ENCODE data around the gene PSAPL1. TPM values are rescaled to one million over a fixed set of nuclear protein-coding genes. Genes with fewer than 3 reads are reported as not detected.

The PSAPL1 gene
- total RNA-seq, 1 experiment from 2014 or later, result 0.15 TPM

GRCh38 chr4:7428261-7429068 is 6.3 kb downstream of the PSAPL1 start:
- TF ChIP-seq EZH2 (IDR thresholded peaks at IDR 0.05; ENCODE audit: low read depth) (no peak), CTCF (conservative IDR thresholded peaks at IDR 0.05) (no peak)
- CTCF ChIA-PET, result no interaction called here

GRCh38 chr4:7427831-7428260 is 6.9 kb downstream of the PSAPL1 start:
- Histone ChIP-seq H3K9me2 (ENCODE audit: insufficient read depth) (no peaks in the 10 kb centered on the region), H3K9me3 (ENCODE audit: insufficient read depth, low read depth) (no peaks in the 10 kb centered on the region), H3K4me1 (replicated peaks; ENCODE audit: insufficient read depth) (peaks cover 18% of the 10 kb centered on the region), H4K20me1 (ENCODE audit: insufficient read depth) (peaks cover 2% of the 10 kb centered on the region; the same call in 1 of the 2 replicates), H3K4me3 (no peak overlapping the region), H3K79me2 (ENCODE audit: low read depth) (no peaks in the 10 kb centered on the region), H2AFZ (no peak overlapping the region), H3K36me3 (ENCODE audit: low read depth) (no peaks in the 10 kb centered on the region), H3K4me2 (no peak overlapping the region), H3F3A (ENCODE audit: insufficient read depth, low read depth) (peaks cover 7% of the 10 kb centered on the region; the same call in 1 of the 2 replicates), H3K27me3 (ENCODE audit: insufficient read depth, low read depth) (no peaks in the 10 kb centered on the region), H3K27ac (no peak overlapping the region)
- ChIA-PET CTCF (no interaction called here), POLR2A (ENCODE audit: unreplicated experiment) (no interaction called here)
- DNase-seq, result no peak
- no peak for TF ChIP-seq EZH2 (IDR thresholded peaks at IDR 0.05; ENCODE audit: low read depth)
- TF ChIP-seq CTCF (conservative IDR thresholded peaks at IDR 0.05), result no peak
- no TSS peak for BruUV-seq (replicated peaks)
- intact Hi-C loops (cut with micrococcal nuclease; ENCODE audit: unreplicated experiment), result no loop called here

More at GRCh38 chr4:7428261-7429068, 6.3 kb downstream of the PSAPL1 start:
- Histone ChIP-seq H3K4me3 (no peak overlapping the region), H3K4me2 (no peak overlapping the region), H3F3A (ENCODE audit: insufficient read depth, low read depth) (peaks cover 7% of the 10 kb centered on the region; the same call in 1 of the 2 replicates), H3K9me3 (ENCODE audit: insufficient read depth, low read depth) (no peaks in the 10 kb centered on the region), H3K79me2 (ENCODE audit: low read depth) (no peaks in the 10 kb centered on the region), H3K27ac (no peak overlapping the region), H2AFZ (no peak overlapping the region), H3K27me3 (ENCODE audit: insufficient read depth, low read depth) (no peaks in the 10 kb centered on the region), H3K9me2 (ENCODE audit: insufficient read depth) (no peaks in the 10 kb centered on the region), H4K20me1 (ENCODE audit: insufficient read depth) (peaks cover 2% of the 10 kb centered on the region; the same call in 1 of the 2 replicates), H3K36me3 (ENCODE audit: low read depth) (no peaks in the 10 kb centered on the region), H3K4me1 (replicated peaks; ENCODE audit: insufficient read depth) (peaks cover 18% of the 10 kb centered on the region)
- no TSS peak for BruUV-seq (replicated peaks)
- intact Hi-C loops (cut with micrococcal nuclease; ENCODE audit: unreplicated experiment), result no loop called here
- no peak for DNase-seq
- POLR2A ChIA-PET (ENCODE audit: unreplicated experiment), result no interaction called here

GRCh38 chr4:7427361-7427760 is 7.4 kb downstream of the PSAPL1 start:
- no peaks in the 10 kb centered on the region for H3K9me2 ChIP-seq (ENCODE audit: insufficient read depth)
- DNase-seq, result no peak
- H3K4me2 ChIP-seq, result no peak overlapping the region
- H2AFZ ChIP-seq, result no peak overlapping the region
- H4K20me1 ChIP-seq (ENCODE audit: insufficient read depth), result peaks cover 2% of the 10 kb centered on the region; the same call in 1 of the 2 replicates
- ChIA-PET CTCF (no interaction called here), POLR2A (ENCODE audit: unreplicated experiment) (no interaction called here)
- no peak overlapping the region for H3K4me3 ChIP-seq
- BruUV-seq (replicated peaks), result no TSS peak
- H3F3A ChIP-seq (ENCODE audit: insufficient read depth, low read depth), result peaks cover 7% of the 10 kb centered on the region; the same call in 1 of the 2 replicates
- TF ChIP-seq EZH2 (IDR thresholded peaks at IDR 0.05; ENCODE audit: low read depth) (no peak), CTCF (conservative IDR thresholded peaks at IDR 0.05) (no peak)
- no peak overlapping the region for H3K27ac ChIP-seq
- peaks cover 18% of the 10 kb centered on the region for H3K4me1 ChIP-seq (replicated peaks; ENCODE audit: insufficient read depth)
- no peaks in the 10 kb centered on the region for H3K79me2 ChIP-seq (ENCODE audit: low read depth)
- no peaks in the 10 kb centered on the region for H3K27me3 ChIP-seq (ENCODE audit: insufficient read depth, low read depth)
- intact Hi-C loops (cut with micrococcal nuclease; ENCODE audit: unreplicated experiment), result no loop called here
- H3K36me3 ChIP-seq (ENCODE audit: low read depth), result no peaks in the 10 kb centered on the region
- H3K9me3 ChIP-seq (ENCODE audit: insufficient read depth, low read depth), result no peaks in the 10 kb centered on the region

Measured in PC-9 (cell line).